Measurements from ENCODE around the gene ATE1. TPM values are rescaled to one million over a fixed set of nuclear protein-coding genes. Genes with fewer than 3 reads are reported as not detected.
"Not testable (repeated sequence)": the region's sequence is repeated elsewhere in the genome, so short reads cannot be mapped to it uniquely, and the experiment has no call there.

Gene ATE1
- total and polyA plus RNA-seq, 9 donors: 8.9 to 36.6 (median 31.2) TPM

- Histone ChIP-seq H3K9me3 (no peaks in the 10 kb centered on the region), H3K27me3 (no peaks in the 10 kb centered on the region), H3K36me3 (no peaks in the 10 kb centered on the region), H3K27ac (no peak overlapping the region), H3K4me1 (ENCODE audit: insufficient read depth) (no peaks in the 10 kb centered on the region), H3K4me3 (no peak overlapping the region)
- WGBS, 3 donors: 41 to 56% (median 48%) methylated on average over 10 of the region's 10 CpGs
- DNase-seq: no peak
- intact Hi-C loops (cut with DNase I): no loop called here
- TF ChIP-seq CTCF (IDR thresholded peaks at IDR 0.05): no peak
- no peak for TF ChIP-seq POLR2A (IDR thresholded peaks at IDR 0.05)
- TF ChIP-seq EP300 (IDR thresholded peaks at IDR 0.05): no peak
Observed at GRCh38 chr10:121921238-121921931, 6.4 kb downstream of the ATE1 start.

- TF ChIP-seq EP300 (IDR thresholded peaks at IDR 0.05) (no peak), POLR2A (IDR thresholded peaks at IDR 0.05) (no peak), CTCF (IDR thresholded peaks at IDR 0.05) (no peak)
- intact Hi-C loops (cut with DNase I): no loop called here
- 90 to 95% (median 93%) methylated on average over 10 of the region's 10 CpGs for WGBS, 3 donors
- Histone ChIP-seq H3K4me3 (no peak overlapping the region), H3K27ac (no peak overlapping the region), H3K36me3 (no peaks in the 10 kb centered on the region), H3K27me3 (no peaks in the 10 kb centered on the region), H3K4me1 (ENCODE audit: insufficient read depth) (no peaks in the 10 kb centered on the region), H3K9me3 (no peaks in the 10 kb centered on the region)
- DNase-seq: no peak
Observed at GRCh38 chr10:121919666-121920065, 8.2 kb downstream of the ATE1 start.

GRCh38 chr10:121918800-121919199 lies 9.0 kb downstream of the ATE1 start:
- H3K9me3 ChIP-seq; H3K27me3 ChIP-seq; H3K36me3 ChIP-seq; H3K27ac ChIP-seq; intact Hi-C loops (cut with DNase I); DNase-seq; H3K4me3 ChIP-seq; H3K4me1 ChIP-seq (ENCODE audit: insufficient read depth): not testable (repeated sequence)
- 90 to 95% (median 94%) methylated on average over 7 of the region's 7 CpGs for WGBS, 3 donors

- H3K4me1 ChIP-seq (ENCODE audit: insufficient read depth): no peaks in the 10 kb centered on the region
- 85 to 95% (median 95%) methylated on average over 6 of the region's 6 CpGs for WGBS, 3 donors
- H3K27ac ChIP-seq: no peak overlapping the region
- no peak for TF ChIP-seq POLR2A (IDR thresholded peaks at IDR 0.05)
- TF ChIP-seq CTCF (IDR thresholded peaks at IDR 0.05): no peak
- no peak for TF ChIP-seq EP300 (IDR thresholded peaks at IDR 0.05)
- H3K36me3 ChIP-seq: no peaks in the 10 kb centered on the region
- DNase-seq: no peak
- H3K27me3 ChIP-seq: no peaks in the 10 kb centered on the region
- intact Hi-C loops (cut with DNase I): no loop called here
- H3K9me3 ChIP-seq: no peaks in the 10 kb centered on the region
- H3K4me3 ChIP-seq: no peak overlapping the region
Observed at GRCh38 chr10:121914661-121915060, 13.2 kb downstream of the ATE1 start.

- WGBS, 3 donors: 96 to 97% (median 97%) methylated on average over 2 of the region's 2 CpGs
- no peaks in the 10 kb centered on the region for H3K36me3 ChIP-seq
- DNase-seq: no peak
Observed at GRCh38 chr10:121911421-121911697, 16.5 kb downstream of the ATE1 start.

More at GRCh38 chr10:121911421-121911697, 16.5 kb downstream of the ATE1 start:
- intact Hi-C loops (cut with DNase I): no loop called here
- Histone ChIP-seq H3K27me3 (no peaks in the 10 kb centered on the region), H3K9me3 (no peaks in the 10 kb centered on the region), H3K27ac (no peak overlapping the region), H3K4me1 (ENCODE audit: insufficient read depth) (no peaks in the 10 kb centered on the region), H3K4me3 (no peak overlapping the region)
- TF ChIP-seq EP300 (IDR thresholded peaks at IDR 0.05) (no peak), POLR2A (IDR thresholded peaks at IDR 0.05) (no peak), CTCF (IDR thresholded peaks at IDR 0.05) (no peak)
